Measurements from ENCODE around the gene CHST8. TPM values are rescaled to one million over a fixed set of nuclear protein-coding genes. Genes with fewer than 3 reads are reported as not detected.

CHST8 gene
- total RNA-seq, 1 experiment from 2014 or later, result not detected

DNA sequence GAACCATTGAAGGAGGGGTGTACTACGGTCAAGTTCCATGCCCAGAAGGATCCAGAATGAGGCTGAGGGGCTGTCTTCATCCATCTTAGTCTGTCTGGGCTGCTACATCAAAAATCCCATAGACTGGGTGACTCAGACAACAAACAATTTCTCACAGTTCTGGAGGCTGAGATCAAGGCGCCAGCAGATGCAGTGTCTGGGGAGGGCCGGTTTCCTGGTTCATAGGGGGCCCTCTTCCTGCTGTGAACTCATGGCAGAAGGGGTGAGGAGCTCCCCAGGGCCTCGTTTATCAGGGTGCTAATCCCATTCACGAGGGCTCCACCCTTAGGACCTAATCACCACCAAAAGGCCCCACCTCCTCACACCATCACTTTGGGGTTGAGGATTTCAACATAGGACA lies 160.2 kb downstream of the CHST8 start:
- no peak for TF ChIP-seq EZH2 (IDR thresholded peaks at IDR 0.05; ENCODE audit: low read depth)
- TF ChIP-seq, protein P1, sequence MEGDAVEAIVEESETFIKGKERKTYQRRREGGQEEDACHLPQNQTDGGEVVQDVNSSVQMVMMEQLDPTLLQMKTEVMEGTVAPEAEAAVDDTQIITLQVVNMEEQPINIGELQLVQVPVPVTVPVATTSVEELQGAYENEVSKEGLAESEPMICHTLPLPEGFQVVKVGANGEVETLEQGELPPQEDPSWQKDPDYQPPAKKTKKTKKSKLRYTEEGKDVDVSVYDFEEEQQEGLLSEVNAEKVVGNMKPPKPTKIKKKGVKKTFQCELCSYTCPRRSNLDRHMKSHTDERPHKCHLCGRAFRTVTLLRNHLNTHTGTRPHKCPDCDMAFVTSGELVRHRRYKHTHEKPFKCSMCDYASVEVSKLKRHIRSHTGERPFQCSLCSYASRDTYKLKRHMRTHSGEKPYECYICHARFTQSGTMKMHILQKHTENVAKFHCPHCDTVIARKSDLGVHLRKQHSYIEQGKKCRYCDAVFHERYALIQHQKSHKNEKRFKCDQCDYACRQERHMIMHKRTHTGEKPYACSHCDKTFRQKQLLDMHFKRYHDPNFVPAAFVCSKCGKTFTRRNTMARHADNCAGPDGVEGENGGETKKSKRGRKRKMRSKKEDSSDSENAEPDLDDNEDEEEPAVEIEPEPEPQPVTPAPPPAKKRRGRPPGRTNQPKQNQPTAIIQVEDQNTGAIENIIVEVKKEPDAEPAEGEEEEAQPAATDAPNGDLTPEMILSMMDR (conservative IDR thresholded peaks at IDR 0.05), result no peak
- no peaks in the 10 kb centered on the region for H3F3A ChIP-seq (ENCODE audit: insufficient read depth, low read depth)
- H3K27ac ChIP-seq, result no peak overlapping the region
- peaks cover 84% of the 10 kb centered on the region for H3K27me3 ChIP-seq (ENCODE audit: insufficient read depth, low read depth)
- no peaks in the 10 kb centered on the region for H3K4me1 ChIP-seq (replicated peaks; ENCODE audit: insufficient read depth)
- no TSS peak for BruUV-seq (replicated peaks)
- ChIA-PET POLR2A (ENCODE audit: unreplicated experiment) (no interaction called here), CTCF (no interaction called here)
- no peaks in the 10 kb centered on the region for H3K9me2 ChIP-seq (ENCODE audit: insufficient read depth)
- no peaks in the 10 kb centered on the region for H3K9me3 ChIP-seq (ENCODE audit: insufficient read depth, low read depth)
- H2AFZ ChIP-seq, result no peak overlapping the region
- no peaks in the 10 kb centered on the region for H3K79me2 ChIP-seq (ENCODE audit: low read depth)
- H3K4me3 ChIP-seq, result no peak overlapping the region
- no peaks in the 10 kb centered on the region for H3K36me3 ChIP-seq (ENCODE audit: low read depth)
- intact Hi-C loops (cut with micrococcal nuclease; ENCODE audit: unreplicated experiment), result no loop called here
- DNase-seq, result no peak
- H4K20me1 ChIP-seq (ENCODE audit: insufficient read depth), result no peaks in the 10 kb centered on the region
- no peak overlapping the region for H3K4me2 ChIP-seq

DNA sequence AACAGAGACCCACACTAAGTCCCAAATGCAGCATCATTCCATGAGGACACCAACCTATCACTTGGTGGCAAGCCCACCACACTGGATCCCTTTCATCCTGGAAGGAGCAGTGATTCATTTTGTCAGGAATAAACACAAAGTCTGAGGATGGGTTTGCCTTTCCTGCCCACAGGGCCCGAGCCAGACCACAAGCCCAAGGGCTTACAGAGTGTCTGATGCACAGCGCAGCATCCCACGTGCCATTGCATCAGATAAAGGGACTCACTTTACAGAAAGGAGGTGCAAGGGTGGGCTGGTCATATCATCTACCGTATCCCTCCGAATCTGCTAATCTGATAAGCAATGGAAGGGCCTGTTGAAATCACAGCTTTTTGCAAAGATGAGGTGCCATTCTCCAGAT lies 162.7 kb downstream of the CHST8 start:
- Histone ChIP-seq H3K9me3 (ENCODE audit: insufficient read depth, low read depth) (no peaks in the 10 kb centered on the region), H2AFZ (no peak overlapping the region), H3K4me2 (no peak overlapping the region), H3K27me3 (ENCODE audit: insufficient read depth, low read depth) (peaks cover 94% of the 10 kb centered on the region), H3K4me1 (replicated peaks; ENCODE audit: insufficient read depth) (no peaks in the 10 kb centered on the region), H4K20me1 (ENCODE audit: insufficient read depth) (no peaks in the 10 kb centered on the region), H3F3A (ENCODE audit: insufficient read depth, low read depth) (no peaks in the 10 kb centered on the region), H3K27ac (no peak overlapping the region), H3K4me3 (no peak overlapping the region), H3K79me2 (ENCODE audit: low read depth) (no peaks in the 10 kb centered on the region), H3K36me3 (ENCODE audit: low read depth) (no peaks in the 10 kb centered on the region), H3K9me2 (ENCODE audit: insufficient read depth) (no peaks in the 10 kb centered on the region)
- BruUV-seq (replicated peaks), result no TSS peak
- no peak for DNase-seq
- ChIA-PET CTCF (no interaction called here), POLR2A (ENCODE audit: unreplicated experiment) (no interaction called here)
- TF ChIP-seq EZH2 (IDR thresholded peaks at IDR 0.05; ENCODE audit: low read depth), result no peak
- TF ChIP-seq, protein P1 (conservative IDR thresholded peaks at IDR 0.05), result no peak
- intact Hi-C loops (cut with micrococcal nuclease; ENCODE audit: unreplicated experiment), result no loop called here

DNA sequence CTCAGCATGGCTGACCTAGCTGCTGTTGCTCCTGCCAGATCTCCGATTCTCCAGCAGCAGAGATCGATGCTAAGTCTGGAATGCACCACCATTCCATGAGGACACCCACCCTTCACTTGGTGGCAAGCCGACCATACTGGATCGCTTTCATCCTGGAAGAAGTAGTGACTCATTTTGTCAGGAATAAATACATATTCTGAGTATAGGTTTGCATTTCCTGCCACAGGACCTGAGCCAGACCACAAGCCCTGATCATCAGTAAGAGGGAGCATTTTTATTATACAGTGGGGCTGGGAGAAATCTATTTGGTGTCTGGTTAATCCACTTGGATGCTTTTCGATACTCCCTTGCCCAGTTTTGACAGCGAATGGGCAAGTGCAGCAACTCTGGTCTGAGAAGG lies 164.0 kb downstream of the CHST8 start:
- H3K9me2 ChIP-seq (ENCODE audit: insufficient read depth), result no peaks in the 10 kb centered on the region
- POLR2A ChIA-PET (ENCODE audit: unreplicated experiment), result no interaction called here
- intact Hi-C loops (cut with micrococcal nuclease; ENCODE audit: unreplicated experiment), result no loop called here
- H3F3A ChIP-seq (ENCODE audit: insufficient read depth, low read depth), result no peaks in the 10 kb centered on the region
- H2AFZ ChIP-seq, result no peak overlapping the region
- no peak overlapping the region for H3K4me2 ChIP-seq
- H3K9me3 ChIP-seq (ENCODE audit: insufficient read depth, low read depth), result no peaks in the 10 kb centered on the region
- H3K27me3 ChIP-seq (ENCODE audit: insufficient read depth, low read depth), result peaks cover 92% of the 10 kb centered on the region
- no peaks in the 10 kb centered on the region for H3K36me3 ChIP-seq (ENCODE audit: low read depth)
- no peak for DNase-seq
- CTCF ChIA-PET, result no interaction called here
- no peak overlapping the region for H3K4me3 ChIP-seq
- H3K4me1 ChIP-seq (replicated peaks; ENCODE audit: insufficient read depth), result no peaks in the 10 kb centered on the region
- H4K20me1 ChIP-seq (ENCODE audit: insufficient read depth), result no peaks in the 10 kb centered on the region
- BruUV-seq (replicated peaks), result no TSS peak
- H3K27ac ChIP-seq, result no peak overlapping the region
- no peaks in the 10 kb centered on the region for H3K79me2 ChIP-seq (ENCODE audit: low read depth)
- TF ChIP-seq EZH2 (IDR thresholded peaks at IDR 0.05; ENCODE audit: low read depth), result no peak

DNA sequence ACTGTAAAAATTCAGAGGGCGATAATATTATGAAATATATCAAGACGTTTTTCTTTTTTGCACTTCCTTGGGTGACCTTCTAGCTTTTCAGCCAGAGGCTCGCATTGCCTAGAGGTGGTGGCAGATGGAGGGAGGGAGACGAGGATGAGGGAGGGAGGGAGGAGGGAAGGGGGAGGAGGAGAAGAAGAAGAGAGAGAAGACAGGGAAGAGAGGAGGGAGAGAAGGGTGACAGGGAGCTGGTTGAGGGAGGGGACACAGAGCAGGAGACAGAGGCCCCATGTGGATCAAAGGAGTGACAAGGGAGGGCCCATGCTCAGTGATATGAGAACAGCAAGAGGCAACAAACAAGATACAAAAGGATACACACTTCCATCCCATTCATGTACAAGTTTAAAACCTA lies 166.9 kb downstream of the CHST8 start:
- Histone ChIP-seq H2AFZ (no peak overlapping the region), H3K4me2 (no peak overlapping the region), H4K20me1 (ENCODE audit: insufficient read depth) (no peaks in the 10 kb centered on the region), H3K27ac (no peak overlapping the region), H3K27me3 (ENCODE audit: insufficient read depth, low read depth) (peaks cover 80% of the 10 kb centered on the region), H3F3A (ENCODE audit: insufficient read depth, low read depth) (no peaks in the 10 kb centered on the region), H3K9me2 (ENCODE audit: insufficient read depth) (no peaks in the 10 kb centered on the region), H3K4me1 (replicated peaks; ENCODE audit: insufficient read depth) (no peaks in the 10 kb centered on the region), H3K79me2 (ENCODE audit: low read depth) (no peaks in the 10 kb centered on the region), H3K36me3 (ENCODE audit: low read depth) (no peaks in the 10 kb centered on the region), H3K9me3 (ENCODE audit: insufficient read depth, low read depth) (no peaks in the 10 kb centered on the region), H3K4me3 (no peak overlapping the region)
- BruUV-seq (replicated peaks), result no TSS peak
- ChIA-PET POLR2A (ENCODE audit: unreplicated experiment) (no interaction called here), CTCF (no interaction called here)
- TF ChIP-seq, protein P1 (conservative IDR thresholded peaks at IDR 0.05), result no peak
- TF ChIP-seq EZH2 (IDR thresholded peaks at IDR 0.05; ENCODE audit: low read depth), result no peak
- no peak for DNase-seq
- intact Hi-C loops (cut with micrococcal nuclease; ENCODE audit: unreplicated experiment), result no loop called here
